GM19395 (cell line): ENCODE results near the gene GLRX5.
A peak's percentile ranks its signal among the peaks of the same experiment; 100 is the strongest.
"Not testable (repeated sequence)": the region's sequence is repeated elsewhere in the genome, so short reads cannot be mapped to it uniquely, and the experiment has no call there.

Experiments used
- ATAC-seq: cut with Tn5 transposase; IDR thresholded peaks from one replicate; pipeline ENCODE4 v1.9.1; 2021; ENCODE audit warnings: mild to moderate bottlenecking, moderate library complexity; ENCODE audit not compliant: unreplicated experiment

Gene GLRX5

DNA sequence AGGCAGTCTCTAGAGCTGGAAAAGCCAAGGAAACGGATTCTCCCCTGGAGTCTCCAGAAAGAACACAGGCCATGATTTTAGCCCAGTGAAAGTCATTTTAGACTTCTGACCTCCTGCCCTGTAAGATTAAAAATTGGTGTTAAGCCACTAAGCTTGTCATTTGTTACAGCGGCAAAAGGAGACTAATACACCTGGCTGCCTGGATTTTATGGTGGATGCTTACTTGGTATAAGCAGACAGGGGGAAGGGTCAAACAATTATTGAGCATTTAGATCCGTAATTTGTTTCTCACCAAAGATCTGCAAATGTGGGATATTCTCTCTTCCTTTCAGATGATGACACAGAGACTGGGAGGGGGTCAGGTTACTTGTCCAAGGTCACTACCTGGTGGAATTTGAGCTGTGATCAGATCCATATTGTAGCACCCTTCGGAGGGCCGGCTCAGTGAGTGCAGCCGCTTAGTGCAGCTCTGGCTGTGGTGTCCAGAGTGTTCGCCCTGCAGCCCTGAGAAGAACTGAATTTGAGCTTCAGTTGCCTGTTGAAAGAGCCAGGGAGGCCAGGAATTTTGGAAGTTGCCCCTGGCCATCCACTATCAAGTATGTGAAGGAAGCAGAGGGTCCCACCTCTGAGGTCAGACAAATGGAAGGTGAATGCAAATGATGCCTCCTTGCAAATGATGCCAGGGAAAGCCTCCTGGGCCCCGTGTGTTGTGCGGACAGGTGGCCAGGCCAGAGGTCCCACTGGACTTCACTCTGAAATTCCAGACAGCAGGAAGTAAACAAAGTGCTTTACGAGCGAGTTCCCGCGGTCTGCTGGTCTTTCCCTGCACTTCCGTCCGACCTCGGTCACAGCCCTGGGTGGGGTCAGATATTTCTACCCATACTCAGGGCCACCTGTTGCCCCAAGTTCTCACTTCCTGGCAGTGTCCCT, 15.1 kb downstream of the GLRX5 start:
- ATAC-seq, result no peak

DNA sequence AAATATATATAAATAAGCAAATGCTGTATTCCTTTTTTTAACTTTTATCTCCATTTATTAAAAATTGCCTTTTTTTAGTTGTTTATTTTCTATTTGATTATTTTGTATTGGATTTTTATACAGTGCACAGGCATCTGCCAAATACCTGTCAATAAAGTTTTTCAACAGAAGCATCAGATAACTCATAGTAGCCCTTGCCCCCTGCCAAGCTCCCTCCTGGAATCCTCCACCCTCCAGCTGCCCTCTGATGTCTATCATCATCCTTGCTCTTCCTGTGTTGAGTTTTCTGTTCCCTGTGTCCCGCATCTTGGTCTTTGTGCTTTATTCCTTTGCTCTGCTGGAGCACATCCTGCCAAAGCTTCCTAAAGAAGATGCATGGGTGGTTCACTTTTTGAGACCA, 16.6 kb downstream of the GLRX5 start:
- no peak for ATAC-seq

DNA sequence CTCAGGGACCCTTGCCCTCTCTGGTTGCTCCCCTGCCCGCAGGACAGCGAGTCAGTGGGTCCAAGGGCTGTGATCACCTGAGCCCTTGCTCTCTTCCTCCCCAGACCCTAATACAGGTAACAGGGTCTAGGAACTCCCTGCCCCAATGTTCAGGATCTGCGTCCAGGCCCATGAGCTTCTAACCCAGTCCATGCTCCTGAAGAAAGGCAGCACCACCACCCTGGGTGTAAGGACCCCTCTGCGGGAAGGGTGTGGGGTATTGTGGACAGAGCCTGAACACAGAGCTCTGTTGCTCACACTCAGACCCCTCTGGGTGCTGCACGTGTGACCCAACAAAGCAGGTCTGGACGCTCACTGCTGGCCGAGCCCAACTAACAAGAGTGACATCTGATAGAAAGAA, 18.3 kb downstream of the GLRX5 start:
- no peak for ATAC-seq

DNA sequence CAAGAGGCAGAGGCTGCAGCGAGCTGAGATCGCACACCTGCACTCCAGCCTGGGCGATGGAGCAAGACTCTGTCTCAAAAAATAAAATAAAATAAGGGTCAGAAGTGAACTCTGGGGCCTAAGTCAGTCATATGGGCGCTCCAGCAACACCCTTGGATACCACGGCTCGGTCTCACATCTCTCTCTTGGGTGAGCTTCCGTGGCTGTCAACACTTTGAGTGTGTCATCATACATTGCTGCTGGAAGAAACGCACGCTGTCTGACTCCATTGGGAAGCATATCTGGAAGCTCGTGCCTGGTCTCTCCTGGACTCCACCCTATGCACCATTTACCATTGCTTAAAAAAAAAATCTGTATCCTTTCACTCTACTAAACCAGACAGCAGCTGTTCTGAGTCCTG, 20.2 kb downstream of the GLRX5 start:
- no peak for ATAC-seq

DNA sequence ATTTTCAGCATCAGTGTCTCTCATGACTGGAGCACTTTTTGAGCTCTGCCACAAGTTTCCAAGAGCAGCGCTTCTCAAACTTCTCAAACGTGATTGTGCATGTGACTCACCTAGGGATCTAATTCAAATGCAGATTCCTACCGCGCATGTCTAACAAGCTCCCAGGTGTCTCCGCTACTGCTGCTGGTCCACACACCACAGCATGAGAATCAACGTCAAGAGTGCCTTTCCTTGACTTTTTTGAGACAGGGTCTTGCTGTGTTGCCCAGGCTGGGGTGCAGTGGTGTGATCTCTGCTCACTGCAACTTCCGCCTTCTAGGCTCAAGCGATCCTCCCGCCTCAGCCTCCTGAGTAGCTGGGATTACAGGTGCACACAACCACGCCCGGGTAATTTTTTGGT, 22.4 kb downstream of the GLRX5 start:
- ATAC-seq, result no peak

DNA sequence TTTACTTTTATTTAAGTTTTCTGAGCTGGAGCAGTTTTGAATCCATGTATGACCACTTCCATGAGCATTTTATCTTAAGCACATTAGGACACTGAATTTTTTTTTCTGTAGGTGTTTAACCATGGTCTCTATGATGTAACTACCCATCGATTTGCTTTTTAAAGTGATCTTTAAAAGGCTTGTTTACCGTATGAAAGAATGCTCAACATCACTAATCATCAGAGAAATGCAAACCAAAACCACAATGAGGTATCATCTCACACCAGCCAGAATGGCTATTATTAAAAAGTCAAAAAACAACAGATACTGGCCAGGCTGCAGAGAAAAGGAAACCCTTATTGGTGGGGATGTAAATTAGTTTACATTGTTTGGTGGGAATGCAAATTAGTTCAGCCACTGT, 23.0 kb downstream of the GLRX5 start:
- no peak for ATAC-seq

DNA sequence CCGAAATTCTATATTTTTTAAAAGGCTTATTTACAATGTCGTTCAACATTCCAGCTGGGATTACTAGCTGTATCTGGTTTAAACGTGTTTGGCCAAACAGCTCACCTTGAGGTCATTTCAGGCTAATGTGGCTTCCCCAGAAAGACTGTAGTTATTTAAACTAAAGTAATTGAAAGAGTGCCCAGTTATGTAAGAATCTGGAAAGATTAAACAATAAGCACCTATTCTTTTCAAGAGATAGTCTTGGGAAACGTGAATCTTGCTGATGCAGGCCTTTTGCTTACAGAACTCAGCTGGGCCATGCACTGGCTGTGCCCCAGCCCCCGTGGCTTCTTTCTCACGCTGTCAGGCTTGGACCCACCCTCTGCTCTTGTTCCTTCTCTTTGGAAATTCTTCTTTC, 24.4 kb downstream of the GLRX5 start:
- ATAC-seq, result no peak

DNA sequence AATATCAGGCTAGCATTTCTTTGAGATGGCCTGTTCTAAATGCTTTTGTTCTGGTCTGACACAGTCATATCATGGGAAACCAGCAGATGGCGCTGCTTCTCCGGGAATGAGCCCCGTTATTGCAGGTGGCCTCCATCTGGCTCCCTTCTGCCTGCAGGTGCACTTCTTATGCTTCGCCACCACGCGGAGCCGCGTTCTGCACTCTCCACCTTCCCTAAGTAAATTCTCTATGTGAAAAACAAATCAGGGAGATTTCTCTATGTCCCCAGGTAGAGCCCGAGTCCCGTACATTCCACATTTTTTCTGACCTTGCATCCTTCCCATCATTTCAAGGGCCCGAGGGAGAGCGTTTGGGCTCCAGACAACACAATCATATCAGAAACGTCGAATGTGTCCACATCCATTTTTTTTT, 26.2 kb downstream of the GLRX5 start:
- ATAC-seq, result peak; percentile 89

DNA sequence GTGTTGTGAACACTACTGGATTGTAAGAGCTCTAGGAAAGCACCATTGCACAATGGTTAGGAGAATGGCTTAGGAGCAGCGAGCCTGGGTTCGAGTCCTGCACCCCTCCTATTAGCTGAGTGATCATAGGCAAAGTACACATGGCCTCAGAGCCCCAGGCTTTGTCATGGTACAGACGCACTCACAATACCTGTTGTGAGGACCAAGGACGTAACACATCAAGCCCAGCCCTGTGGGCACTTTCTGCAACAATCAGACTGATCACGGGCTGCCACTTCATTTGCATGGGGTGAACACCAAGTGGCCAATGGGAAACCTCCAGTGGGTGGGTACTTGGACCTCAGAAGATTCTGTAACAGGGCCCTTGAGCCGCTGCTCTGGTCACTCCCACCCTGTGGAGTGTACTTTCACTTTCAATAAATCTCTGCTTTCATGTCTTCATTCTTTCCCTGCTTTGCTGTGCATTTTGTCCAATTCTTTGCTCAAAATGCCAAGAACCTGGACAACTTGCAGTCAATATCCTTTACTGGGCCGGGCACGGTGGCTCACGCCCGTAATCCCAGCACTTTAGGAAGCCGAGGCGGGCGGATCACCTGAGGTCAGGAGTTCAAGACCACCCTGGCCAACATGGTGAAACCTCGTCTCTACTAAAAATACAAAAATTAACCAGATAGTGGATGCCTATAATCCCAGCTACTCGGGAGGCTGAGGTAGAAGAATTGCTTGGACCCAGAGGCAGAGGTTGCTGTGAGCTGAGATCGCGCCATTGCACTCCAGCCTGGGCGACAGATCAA, 28.2 kb downstream of the GLRX5 start:
- no peak for ATAC-seq

DNA sequence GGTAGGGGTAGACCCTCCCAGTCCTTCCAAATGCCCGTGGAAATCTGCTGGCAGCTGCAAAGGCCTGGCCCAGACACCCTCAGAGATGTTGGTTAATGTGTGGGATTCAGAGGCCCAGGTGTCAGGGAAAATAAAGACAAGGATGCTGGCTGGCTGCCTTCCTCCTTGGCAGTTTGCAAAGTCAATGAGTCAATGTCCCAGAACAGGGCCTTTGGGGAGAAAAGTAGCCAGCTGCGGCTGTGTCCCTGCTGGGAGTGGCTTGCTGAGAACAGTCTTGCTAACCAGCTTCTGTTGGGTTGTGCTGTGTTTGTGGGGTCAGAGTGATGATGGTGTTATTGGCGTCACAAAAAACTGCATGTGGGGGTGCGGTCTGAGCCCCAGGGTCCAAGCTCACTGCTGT, 29.2 kb downstream of the GLRX5 start:
- ATAC-seq, result no peak

DNA sequence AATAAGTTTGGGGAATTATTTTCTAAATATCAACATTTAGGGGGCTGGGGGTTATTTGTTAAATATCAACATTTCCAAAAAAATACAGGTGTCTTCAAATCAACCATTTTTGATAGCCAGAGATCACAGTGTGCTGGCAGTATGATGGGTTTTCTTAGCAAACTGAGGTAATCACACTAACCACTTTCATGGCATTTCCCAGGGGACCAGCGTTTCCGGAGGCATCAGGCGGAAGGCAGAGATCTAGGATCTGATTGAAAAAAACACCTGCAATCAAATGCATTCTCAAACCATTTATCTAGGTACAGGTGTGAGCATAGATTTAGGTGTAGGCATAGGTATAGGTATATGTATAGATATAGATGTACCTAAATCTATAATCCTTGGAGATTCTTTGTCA, 34.6 kb downstream of the GLRX5 start:
- ATAC-seq, result no peak

DNA sequence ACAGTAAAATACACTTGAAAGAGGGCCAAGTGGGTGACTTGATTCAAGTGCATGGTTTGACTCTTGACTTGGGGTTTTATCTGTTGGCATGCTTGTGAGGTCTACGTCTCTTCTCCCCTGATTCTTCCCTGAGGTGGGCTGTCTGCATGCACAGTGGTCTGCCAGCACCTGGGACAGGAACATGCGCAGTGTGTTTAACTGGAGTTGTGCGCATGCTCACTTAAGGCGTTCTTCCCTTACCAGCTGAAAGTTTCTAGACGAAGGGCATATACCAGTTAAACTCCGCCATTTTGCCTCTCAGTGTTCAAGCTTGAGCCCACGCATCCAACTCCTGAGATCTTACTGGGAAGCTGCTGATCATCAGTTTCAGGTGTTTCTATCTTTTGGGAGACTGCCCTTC, 38.5 kb downstream of the GLRX5 start:
- ATAC-seq, result no peak

DNA sequence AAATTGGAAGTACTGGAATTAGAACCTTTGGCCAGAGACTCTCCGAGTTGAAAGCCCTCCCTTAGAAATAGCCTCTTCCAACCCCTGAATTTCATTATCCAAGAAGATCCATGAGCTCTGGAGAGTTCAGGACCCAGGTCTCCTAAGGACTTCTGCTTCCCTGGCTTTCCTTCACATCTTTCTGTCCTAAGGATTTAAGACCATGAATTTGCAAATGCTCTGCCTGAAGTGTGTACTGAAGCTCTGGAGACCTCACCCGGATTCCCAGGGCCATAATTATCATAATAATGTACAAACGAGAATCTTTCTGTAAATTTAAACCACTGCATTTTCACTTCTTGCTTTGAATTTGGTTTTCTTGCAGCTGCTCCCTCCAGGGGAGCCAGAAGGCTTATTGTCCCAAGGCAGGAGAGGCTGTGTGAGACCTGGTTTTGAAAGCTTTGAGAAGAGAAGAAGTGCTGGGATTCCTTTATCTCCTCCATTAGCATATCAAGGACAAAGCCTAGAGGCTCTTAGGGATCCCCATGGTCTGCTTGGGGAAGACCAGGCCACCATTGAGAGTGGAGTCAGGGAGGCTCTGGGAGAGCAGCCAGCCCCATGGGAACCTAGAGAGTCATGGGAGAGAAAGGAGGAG, 41.1 kb downstream of the GLRX5 start:
- no peak for ATAC-seq

DNA sequence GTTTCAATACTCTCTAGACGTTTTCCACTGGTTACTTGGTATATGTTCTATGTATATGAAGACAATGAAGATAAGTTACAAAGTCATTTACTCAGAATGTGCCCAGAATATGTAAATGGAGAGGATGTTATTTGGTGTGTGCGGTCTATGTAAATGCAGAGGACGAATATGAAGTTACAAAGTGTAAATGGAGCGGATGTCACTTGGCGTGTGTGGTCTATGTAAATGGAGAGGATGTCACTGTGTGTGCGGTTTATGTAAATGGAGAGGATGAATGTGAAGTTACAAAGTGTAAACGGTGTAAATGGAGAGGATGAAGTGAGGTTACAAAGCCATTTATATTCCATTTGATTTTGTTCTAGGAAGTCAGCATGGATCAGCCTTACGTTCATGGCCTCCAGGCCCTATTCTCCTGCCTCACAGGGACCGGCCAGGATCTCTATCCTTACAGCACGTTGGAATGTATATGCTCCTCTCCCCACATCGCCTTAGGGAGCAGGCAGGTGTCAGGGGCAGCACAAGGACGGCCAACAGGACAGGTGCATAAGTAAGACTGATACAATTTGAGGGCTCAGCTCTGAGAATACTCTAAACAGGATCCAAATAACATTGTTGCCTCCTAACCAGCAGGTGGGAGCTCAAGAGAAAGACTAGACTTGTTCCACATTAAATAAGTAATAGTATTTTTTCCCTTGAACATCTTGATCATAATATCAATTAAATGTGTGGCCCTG, 42.4 kb downstream of the GLRX5 start:
- peak; percentile 96 for ATAC-seq

DNA sequence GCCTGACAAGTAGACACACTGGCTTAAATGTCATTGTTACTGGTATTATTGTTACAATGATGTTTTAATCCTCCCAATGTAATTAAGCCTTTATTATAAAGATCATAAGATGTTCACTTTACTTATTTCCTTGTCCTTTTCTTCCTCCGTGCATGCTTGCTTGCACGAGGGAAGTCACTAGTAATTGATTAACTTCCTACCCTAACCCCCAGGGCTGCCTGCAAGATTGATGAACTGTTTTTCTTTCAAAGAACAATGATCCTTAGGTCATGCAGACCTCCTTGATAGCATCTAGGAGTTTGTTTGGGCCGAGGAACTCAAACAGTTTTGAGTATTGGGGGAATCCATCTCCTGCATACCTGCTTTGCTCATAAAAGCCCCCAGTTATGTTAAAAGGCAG, 43.0 kb downstream of the GLRX5 start:
- no peak for ATAC-seq

DNA sequence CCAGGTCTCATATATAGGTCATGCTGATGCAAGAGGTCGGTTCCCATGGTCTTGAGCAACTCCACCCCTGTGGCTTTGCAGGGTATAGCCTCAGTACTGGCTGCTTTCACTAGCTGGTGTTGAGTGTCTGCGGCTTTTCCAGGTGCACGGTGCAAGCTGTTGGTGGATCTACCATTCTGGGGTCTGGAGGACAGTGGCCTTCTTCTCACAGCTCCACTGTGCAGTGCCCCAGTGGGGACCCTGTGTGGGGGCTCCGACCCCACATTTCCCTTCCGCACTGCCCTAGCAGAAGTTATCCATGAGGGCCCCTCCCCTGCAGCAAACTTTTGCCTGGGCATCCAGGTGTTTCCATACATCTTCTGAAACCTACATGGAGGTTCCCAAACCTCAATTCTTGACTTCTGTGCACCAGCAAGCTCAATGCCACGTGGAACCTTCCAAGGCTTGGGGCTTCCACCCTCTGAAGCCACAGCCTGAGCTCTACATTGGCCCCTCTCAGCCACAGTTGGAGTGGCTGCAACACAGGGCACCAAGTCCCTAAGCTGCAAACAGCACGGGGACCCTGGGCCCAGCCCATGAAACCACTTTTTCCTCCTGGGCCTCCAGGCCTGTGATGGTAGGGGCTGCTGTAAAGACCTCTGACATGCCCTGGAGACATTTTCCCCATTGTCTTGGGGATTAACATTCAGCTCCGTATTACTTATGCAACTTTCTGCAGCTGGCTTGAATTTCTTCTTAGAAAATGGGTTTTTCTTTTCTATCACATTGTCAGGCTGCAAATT, 49.2 kb downstream of the GLRX5 start:
- ATAC-seq, result not testable (repeated sequence)

DNA sequence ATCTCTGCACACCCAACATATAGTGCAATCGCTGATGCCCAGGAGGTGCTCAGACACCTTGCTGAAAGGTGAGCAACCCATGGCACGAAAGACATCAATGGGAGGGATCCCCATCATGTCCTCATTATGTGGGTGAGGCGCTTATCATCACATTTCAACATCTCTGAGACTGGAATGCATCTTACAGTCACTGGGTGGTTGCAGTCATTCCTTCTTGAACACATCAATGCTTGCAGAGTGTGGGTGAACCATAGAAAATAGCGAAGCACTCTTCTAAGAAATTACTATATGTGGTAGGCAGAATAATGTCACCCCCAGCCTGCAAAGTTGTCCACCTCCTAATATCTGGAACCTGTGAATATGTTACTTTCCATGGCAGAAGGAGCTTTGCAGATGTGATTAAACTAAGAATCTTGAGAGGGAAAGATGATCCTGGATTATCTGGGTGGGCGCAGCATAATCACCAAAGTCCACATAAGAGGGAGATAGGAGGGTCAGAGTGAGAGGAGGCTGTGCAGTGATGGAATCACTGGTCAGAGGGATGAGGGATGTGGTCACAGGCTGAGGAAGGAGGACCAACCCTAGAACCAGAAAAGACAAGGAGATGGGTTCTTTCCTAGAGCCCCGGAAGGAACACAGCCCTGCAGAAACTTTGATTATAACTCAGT, 51.2 kb downstream of the GLRX5 start:
- no peak for ATAC-seq

DNA sequence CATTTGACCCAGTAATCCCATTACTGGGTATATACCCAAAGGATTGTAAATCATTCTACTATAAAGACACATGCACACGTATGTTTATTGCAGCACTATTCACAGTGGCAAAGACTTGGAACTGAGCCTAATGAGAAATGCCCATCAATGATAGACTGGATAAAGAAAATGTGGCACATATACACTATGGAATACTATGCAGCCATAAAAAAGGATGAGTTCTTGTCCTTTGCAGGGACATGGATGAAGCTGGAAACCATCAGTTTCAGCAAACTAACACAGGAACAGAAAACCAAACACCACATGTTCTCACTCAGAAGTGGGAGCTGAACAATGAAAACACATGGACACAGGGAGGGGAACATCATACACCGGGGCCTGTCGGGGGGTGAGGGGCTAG, 56.3 kb downstream of the GLRX5 start:
- ATAC-seq, result not testable (repeated sequence)
